ENCODE data around the gene TEX13B.
"Not testable (repeated sequence)": the region's sequence is repeated elsewhere in the genome, so short reads cannot be mapped to it uniquely, and the experiment has no call there.

The TEX13B gene, protein sequence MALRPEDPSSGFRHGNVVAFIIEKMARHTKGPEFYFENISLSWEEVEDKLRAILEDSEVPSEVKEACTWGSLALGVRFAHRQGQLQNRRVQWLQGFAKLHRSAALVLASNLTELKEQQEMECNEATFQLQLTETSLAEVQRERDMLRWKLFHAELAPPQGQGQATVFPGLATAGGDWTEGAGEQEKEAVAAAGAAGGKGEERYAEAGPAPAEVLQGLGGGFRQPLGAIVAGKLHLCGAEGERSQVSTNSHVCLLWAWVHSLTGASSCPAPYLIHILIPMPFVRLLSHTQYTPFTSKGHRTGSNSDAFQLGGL

DNA sequence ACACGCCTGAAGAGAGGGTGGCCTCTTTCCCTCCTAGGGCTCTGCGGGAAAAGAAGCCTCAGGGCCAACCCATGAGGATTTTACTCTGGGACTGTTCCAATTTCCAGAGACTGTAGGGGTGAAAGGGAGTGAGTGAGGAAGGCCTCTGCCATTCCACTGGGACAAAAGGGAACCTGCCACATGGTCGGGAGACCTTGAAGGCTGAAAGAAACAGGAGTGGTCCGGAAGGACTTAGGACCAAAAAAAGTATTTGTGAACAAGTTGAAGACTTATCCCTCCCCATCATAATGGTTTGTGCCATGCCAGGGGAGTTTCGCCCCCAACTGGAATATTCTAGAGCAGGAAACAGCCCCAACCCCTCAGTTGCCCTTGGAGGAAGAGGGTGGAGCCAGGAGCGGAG, at the start of gene TEX13B:
Gene TEX13B (minus strand): TSS at position 15 of the 400 bp plus-strand sequence. CDS start 243 bp downstream, outside the sequence.
- no peak for DNase-seq (ENCODE audit: low spot score)

DNA sequence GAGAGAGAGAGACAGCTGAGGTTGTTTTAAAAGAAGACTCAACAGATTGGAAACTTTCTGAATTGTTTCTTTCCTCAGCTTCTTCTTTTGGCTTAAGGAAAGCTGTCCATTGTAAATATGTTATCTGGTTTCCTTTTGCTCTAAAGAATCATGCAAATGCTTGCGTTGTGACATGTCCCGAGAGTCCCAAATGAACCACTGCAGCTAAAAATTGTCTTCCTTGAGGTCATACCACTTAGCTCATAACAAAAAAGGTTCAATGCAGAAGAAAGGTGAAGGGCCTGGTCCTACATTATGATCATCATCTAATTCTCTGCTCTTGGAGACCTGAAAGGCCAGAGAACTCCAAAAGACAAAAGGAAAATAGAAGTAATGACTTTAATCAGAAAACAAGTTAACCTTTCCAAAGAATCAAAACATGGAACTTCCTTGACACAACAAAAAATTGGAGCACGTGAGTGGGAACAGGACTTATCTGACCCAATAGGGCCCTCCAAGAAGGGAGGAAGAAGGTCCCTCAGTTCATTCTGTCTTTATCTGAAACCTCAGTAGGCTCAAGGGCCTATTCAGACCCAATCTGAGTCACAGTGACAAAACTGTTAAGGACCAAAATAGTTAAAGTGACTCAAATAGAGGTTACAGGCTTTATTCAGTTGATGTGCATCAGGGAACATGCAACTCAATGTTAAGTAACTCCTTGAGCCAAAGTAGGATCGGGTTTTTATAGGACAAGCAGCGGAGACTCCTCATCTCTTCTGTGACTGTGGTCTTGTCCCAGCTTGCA, 48.0 kb upstream of the TEX13B start:
- no peak for DNase-seq (ENCODE audit: low spot score)

DNA sequence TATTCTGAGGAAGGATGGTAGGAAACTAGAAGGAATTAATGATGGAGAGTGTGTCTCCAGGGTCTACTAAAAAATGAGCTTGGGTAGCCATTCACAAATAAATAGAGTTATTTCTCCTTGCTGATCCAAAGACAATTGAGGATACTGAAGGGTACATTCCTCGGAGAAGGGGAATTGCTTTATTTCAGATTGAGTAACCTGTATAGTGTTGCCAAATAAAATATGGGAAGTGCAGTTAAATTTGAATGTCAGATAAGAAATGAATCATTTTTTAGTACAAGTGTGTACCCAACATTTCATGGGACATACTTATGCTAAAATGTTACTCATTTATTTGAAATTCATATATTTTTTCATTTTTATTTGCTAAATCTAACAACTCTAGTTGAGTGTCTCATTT, 46.7 kb upstream of the TEX13B start:
- DNase-seq (ENCODE audit: low spot score): no peak

DNA sequence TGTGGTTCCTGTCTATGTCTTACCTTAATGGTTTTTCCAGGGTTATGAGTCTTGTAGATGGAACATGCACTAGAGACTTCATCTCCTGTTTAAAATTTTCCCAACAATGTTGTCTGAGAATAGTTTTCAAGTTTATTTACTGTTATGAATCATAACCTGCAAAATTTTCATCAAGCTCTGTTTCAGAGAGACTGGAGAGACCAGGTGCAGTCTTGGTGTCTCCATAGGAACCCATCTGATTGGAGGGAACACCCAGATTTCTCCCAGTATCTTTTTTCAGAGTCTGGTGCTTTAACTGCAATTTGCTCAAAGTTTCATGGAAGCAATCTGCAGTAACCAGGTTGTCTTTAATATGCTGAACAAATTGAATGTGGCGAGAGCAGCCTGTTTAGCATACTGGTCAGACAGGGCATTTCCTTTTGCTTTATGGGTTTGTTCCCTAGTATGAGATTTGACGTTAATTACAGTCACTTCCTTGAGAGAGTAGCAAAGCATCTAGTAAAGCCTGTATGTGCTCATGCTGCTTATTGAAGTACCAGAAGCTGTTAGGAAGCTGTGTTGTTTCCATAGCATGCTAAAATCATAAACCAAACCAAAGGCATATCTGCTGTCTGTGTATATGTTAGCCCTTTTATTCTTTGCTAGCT, 43.9 kb upstream of the TEX13B start:
- no peak for DNase-seq (ENCODE audit: low spot score)

DNA sequence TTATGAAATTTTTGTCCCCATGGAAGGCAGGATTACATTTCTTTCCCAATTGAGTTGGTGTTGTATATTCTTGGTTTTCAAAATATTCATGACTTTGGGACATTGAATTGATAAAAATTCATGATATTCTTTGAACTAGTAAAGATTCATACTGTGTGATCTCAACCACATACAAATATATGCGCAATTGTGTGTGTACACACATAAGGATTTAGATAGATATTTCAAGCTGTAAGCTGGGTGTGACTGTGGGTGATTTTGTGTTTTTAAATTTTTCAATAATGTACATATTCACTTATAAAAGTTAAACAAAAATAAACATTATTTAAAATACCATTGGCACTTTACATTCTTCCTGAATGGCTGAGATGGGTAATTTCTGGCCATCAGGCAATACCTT, 43.2 kb upstream of the TEX13B start:
- no peak for DNase-seq (ENCODE audit: low spot score)

DNA sequence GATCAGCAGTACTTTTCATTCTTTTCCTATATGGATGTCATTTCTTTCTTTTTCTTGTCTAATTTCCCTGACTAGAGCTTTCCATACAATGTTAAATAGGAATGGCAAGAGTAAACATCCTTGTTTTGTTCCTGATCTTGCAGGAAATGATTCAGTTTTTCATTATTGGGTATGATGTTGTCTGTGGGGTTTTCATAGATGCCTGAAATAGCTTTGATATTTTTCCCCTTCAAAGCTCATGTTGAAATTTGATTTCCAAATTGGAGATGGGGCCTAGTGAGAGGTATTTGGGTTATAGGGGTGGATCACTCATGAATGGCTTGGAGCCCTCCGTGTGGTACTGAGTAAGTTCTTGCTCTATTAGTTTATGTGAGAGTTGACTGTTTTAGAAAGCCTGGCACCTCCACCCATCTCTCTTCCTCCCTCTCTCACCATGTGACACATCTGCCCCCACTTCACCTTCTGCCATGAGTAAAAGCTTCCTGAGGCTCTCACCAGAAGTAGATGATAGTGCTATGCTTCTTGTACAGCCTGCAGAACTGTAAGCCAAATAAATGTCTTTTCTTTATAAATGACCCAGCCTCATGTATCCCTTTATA, 40.4 kb upstream of the TEX13B start:
- no peak for DNase-seq (ENCODE audit: low spot score)

DNA sequence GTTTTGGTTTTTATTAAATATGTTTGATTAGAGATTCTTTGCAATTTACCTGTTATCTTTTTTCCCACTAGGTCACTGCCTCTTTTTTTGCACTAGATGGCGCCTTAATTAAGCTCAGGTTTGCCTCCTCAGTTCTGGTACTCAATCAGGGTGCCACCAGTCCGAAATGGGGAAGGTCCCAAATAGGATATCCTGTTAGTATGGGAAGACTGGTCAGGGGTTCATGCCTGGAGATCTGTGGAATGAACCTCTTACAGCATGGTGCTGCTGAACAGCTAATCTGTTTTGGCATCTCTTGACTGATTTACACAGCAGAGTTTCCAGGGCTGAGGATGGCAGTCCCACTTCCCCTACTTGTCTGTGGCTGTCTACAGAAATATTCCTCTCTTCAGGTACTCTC, 38.5 kb upstream of the TEX13B start:
- peak; percentile 32 for DNase-seq (ENCODE audit: low spot score)

DNA sequence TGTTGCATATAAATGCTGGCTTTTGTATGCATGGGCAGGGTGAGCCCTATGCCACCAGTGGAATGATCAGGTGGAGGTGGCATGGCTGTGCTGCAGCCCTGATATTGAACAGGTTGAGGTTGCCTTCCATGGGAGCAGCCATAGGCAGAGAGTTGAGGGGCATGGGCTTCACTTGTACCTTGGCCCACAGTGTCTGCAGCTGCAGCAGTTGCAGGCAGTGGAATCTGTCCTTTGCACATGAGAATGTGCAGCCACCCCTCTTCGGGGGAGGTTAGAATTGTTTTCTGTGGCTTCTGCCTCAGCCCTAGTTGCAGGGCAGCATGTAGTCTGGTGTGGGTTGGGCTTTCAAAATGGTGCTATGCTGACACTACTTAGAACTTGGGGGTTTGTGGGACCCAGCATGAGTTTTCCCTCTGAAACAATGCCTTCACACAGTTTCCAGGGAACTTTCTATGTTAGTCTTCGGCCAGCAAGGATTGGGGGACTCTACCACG, 37.3 kb upstream of the TEX13B start:
- no peak for DNase-seq (ENCODE audit: low spot score)

DNA sequence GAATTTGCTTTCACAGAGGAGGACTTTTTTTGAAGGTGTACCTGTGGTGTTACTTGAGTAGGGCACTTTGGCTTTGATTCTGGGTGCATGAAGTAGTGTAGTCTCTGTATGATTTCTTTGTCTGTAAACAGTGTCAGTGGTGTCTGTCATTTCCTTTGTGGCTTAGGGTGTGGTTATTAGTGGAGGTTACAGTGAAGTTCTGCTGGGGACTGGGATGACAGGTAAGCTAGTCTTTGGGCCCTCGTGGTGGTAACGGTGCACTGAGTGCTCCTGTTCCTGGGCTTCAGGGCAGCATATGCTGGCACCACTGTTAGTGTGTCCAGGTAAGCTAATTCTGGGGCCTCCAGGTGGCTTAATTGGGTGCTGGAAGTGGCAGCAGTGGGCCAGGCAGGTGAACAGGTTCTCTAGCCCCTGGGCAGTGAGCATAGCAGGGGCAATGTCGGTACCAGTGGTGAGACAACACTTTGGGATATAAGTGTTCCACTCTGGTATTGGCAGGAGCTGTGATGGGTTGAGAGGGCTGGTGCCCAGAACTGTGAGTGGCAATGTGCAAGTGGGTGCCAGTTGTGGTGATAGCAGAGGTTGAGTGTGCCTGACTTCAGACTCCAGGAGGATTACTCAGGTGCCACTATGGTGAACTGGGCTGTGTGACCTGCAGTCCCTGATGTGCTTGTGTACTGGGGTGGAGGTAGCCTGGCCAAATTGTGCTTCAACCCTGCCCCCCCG, 36.6 kb upstream of the TEX13B start:
- no peak for DNase-seq (ENCODE audit: low spot score)

DNA sequence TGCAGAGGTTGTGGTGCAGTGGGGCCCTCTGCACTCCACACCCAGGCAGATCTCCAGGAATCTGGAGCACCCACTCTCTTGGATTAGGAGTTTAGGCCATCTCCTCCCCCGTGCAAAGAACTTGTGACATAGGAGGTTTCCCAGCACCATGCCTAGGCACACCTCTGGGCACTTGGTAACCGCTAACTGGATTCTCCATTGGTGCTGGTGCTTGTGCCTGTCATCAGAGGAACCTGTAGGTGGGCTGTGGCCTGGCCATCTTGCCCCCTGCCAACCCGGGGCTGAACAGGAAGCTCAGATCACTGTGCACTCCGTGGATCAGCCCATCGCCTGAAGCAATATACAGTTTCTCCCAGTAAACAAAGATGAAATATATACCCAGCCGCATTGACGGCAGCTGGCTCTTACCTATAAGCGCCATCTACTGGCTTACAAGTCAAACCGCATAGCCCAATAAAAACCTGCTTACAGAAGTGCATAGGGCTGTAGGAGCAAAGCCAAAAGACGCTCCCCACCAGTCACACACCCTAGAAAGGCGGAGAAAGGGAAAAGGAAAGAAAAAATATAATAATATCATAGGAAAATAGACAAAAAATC, 19.1 kb upstream of the TEX13B start:
- peak; percentile 4 for DNase-seq (ENCODE audit: low spot score)

DNA sequence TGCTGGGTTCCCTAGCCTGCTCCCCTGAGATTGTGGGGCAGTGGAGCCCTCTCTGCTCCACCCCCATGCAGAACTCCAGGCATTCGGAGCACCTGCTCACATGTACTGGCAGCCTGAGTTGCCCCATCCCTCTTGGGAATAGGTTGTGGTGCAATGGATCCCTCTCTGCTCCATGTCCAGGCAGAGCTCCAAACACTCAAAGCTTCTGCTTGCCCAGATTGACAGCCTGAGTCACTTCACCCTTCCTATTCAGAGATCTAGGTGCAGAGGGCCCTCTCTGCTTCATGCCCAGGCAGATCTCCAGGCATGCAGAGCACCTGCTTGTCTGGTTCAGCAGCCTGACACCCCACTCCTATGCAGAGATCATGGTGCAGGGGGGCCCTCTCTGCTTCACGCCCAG, 18.6 kb upstream of the TEX13B start:
- no peak for DNase-seq (ENCODE audit: low spot score)

DNA sequence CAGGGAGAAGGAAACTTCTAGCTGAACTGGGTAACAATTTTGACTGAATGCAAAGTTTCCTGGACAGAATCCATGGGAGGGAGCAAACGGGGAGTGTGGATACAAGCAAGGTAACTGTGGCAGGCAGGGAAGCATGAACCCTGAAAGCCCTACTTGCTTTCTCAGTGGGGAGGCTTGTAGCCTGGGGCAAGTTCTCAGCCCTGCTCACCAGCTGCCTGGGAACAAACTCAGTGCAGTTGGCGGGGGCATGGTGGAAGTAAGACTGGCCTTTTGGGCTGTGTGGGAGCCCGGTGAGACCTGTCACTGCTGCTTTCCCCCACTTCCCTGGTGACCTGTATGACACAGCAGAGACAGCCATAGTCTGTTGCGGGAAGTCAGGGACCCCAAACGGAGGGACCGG, 14.0 kb upstream of the TEX13B start:
- no peak for DNase-seq (ENCODE audit: low spot score)

DNA sequence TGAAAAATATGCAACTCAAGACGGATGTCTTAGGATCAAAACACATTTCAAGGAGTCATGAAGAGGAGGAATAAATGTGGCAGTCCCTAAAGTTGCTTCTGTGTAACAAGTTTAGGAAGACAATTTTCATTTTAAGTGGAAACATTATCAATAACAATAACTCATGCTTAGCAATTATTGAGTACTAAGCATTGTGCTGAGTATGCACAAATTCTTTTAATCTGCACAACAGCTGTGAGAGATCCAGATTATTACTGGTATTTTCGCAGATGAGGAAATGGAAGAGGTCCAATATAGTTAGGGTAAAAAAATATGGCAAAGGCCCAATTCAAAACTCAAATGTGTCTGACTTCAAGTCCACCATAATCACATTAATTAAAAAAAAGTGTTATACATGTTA, 2.9 kb upstream of the TEX13B start:
- no peak for DNase-seq (ENCODE audit: low spot score)

DNA sequence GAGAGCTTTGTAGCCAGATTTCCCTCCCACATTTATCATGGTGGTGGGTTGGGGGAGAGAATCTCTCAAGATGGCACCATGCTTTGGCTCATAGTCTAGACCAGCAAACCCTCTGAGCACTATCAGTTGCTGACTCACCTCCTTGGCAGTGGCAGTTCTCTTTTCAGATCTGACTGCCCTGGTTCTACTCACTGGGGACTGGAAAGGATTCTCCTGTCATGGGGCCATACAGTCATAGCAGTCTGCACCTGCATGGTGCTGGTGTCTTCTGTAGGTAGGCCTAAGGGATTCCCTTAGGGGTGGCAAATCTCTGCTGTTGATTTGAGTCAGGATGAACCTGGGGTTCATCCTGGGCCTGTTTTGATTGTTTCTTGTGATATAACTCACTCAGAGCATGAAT, 2.6 kb downstream of the TEX13B start:
- no peak for DNase-seq (ENCODE audit: low spot score)

DNA sequence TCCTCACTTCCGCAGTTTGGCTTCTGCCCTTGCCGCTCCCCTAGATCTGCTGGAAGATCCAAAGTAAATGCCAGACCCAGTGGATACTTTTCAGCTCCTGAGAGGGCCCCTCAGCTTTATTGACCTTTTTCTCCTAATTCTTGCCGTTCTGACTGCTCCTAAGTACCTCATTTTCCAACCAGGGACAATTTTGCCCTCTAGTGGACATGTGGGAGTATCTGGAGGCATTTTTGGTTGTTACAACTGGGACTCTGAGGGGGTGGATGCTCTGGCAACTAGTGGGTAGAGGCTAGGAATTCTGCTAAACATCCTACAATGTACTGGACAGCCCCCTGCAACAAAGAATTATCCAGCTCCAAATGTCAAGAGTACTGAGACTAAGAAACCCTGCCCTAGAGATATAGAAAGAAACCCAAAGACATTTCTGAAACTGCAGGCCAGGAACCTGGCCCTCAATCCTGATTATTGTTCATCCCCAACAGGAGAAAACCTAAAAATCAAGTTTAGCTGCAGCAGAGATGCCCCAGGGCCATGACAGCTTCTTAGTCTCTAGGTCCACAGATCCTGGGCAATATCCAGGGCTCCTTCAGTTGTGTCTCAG, 3.4 kb downstream of the TEX13B start:
- DNase-seq (ENCODE audit: low spot score): no peak

DNA sequence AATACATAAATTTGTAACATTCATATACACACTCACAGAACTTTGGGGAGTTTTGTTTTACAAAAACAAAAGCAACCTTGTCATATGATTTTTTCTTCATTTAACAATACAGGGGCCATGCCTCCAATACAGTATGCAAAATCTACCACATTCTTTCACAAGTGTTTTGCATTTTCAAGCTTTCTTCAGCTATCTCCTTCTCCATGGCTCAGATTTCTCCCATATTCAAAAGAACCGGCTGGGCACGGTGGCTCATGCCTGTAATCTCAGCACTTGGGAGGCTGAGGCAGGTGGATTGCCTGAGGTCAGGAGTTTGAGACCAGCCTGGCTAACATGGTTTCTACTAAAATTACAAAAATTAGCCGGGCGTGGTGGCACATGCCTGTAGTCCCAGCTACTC, 4.1 kb downstream of the TEX13B start:
- DNase-seq (ENCODE audit: low spot score): no peak

DNA sequence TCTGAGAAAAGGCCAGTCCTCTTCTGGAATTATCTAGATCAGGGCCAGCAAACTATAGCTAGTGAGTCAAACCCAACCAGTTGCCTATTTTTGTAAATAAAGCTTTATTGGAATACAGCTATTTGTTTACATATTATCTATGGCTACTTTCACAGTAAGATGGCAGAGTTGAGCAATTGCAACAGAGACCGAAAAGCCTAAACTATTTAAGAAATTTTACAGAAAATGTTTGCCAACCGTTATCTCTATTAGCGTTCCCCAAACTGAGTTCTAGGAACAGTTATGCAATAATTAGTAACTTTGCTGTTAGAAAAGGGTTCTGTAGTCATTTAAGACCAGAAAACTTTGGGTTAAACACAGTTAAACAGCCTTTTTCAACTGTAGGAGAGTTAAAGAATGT, 10.5 kb downstream of the TEX13B start:
- DNase-seq (ENCODE audit: low spot score): no peak

DNA sequence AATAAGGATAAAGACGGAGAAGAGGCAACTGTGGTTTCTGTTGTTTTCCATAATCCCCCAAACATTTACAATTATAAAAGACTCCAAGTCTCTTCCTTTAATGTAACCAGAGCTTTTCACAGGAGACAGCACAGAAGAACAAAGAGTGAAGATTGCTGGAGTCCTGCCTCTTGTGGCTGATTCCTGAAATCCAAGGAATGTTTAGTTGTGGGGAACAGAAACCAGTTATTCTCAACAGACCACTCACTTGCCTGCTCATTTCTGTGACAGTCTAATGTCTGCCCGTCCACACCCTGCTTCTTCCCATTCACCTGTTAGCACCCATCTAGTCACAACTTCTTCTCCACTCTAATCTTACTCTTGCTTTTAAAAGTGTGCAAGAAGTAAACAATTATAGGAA, 12.1 kb downstream of the TEX13B start:
- DNase-seq (ENCODE audit: low spot score): no peak

DNA sequence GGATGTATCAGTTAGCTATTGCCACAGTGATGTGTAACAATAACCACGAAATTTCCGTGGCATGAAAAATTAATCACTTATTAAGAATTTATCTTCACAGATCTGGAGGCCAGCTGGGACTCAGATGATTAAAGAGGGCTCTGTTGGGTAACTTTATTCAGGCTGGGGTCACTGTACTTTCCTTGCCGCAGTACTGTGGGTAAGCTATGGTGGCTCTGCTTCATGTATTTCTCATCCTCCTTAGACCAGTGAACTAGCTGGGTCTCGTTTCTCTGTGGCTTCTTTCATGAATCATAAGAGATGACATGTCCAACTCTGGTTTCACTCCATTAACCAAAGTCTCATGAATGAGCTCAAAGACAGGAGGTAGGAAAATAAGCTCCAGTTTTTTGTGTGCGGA, 13.5 kb downstream of the TEX13B start:
- DNase-seq (ENCODE audit: low spot score): no peak

DNA sequence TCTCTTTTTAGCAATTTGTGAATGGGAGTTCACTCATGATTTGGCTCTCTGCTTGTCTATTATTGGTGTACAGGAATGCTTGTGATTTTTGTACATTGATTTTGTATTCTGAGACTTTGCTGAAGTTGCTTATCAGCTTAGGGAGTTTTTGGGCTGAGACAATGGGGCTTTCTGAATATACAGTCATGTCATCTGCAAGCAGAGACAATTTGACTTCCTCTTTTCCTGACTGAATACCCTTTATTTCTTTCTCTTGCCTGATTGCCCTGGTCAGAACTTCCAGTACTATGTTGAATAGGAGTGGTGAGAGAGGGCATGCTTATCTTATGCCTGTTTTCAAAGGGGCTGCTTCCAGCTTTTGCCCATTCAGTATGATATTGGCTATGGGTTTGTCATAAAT, 26.8 kb downstream of the TEX13B start:
- not testable (repeated sequence) for DNase-seq (ENCODE audit: low spot score)

DNA sequence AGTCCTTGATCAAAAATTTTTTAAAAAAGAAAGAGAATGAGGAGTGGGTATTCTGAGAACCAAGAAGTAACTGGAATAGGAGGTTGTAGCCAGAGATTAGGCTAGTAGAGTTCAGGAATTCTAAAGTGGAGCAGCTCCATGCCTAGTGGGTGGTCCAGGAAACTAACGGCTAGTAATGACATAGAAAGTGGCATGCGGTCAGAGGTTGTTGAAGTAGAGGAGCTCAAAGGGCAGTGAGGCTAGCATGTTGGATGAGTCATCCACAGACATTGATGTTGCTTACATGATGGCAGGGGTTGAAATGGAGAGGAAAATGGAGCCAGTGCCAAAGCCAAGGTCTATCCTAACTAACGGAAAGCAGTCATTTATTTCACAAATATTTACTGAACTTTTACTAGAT, 42.1 kb downstream of the TEX13B start:
- no peak for DNase-seq (ENCODE audit: low spot score)

Measured in hematopoietic multipotent progenitor cell treated with erythropoietin and hydrocortisone succinate and interleukin-3 and kit ligand, for 17 days (in vitro differentiated cells).